Heart left ventricle (tissue), 16 donors: Measurements from ENCODE around the gene VPS13A. TPM values are rescaled to one million over a fixed set of nuclear protein-coding genes. Genes with fewer than 3 reads are reported as not detected.

Source experiments
- ATAC-seq, 4 donors: fragments of 200-7000 bp; cut with Tn5 transposase; one replicate each; pipeline ENCODE4 v1.9.1; 2020 to 2022; ENCODE audit warnings: moderate library complexity in 4 of 4, mild to moderate bottlenecking in 3 of 4, moderate number of reproducible peaks in 1 of 4
- DNase-seq, 5 donors: peaks; one replicate each; pipeline ENCODE4 v3.0.0-alpha.2; 2020
- H3K27ac ChIP-seq, 12 donors: fragments of 200-600 bp; sonication (generic) in 4 of 12; one replicate each; pipeline versions ENCODE4 v1.5.0 to v1.8.0; 2016 to 2022; ENCODE audit warnings: mild to moderate bottlenecking in 2 of 12
- H3K27me3 ChIP-seq, 9 donors: fragments of 200-600 bp; sonication (generic) in 2 of 9; one replicate each; pipeline versions ENCODE4 v1.5.1 to v1.8.0; 2016 to 2022; ENCODE audit warnings: mild to moderate bottlenecking in 3 of 9
- H3K36me3 ChIP-seq, 9 donors: fragments of 200-600 bp; sonication (generic) in 2 of 9; one replicate each; pipeline versions ENCODE4 v1.5.0 to v1.8.0; 2018 to 2022; ENCODE audit warnings: mild to moderate bottlenecking in 2 of 9
- H3K4me1 ChIP-seq, 12 donors: fragments of 200-600 bp; sonication (generic) in 4 of 12; one replicate each; pipeline versions ENCODE4 v1.5.0 to v1.8.0; 2016 to 2022; ENCODE audit warnings: mild to moderate bottlenecking in 3 of 12
- H3K4me3 ChIP-seq, 12 donors: fragments of 200-600 bp; sonication (generic) in 4 of 12; one replicate each; pipeline versions ENCODE4 v1.5.0 to v1.8.0; 2017 to 2022; ENCODE audit warnings: mild to moderate bottlenecking in 9 of 12, moderate library complexity in 4 of 12
- H3K9me3 ChIP-seq, 12 donors: fragments of 200-600 bp; sonication (generic) in 4 of 12; one replicate each; pipeline versions ENCODE4 v1.5.0 to v1.8.0; 2016 to 2022; ENCODE audit warnings: mild to moderate bottlenecking in 1 of 12
- POLR2A ChIP-seq, 2 donors: fragments of 450-650 bp; IDR thresholded peaks; one replicate each; pipeline ENCODE4 v1.6.1; 2017; ENCODE audit warnings: antibody characterized with exemption in 2 of 2, mild to moderate bottlenecking in 2 of 2, moderate library complexity in 2 of 2
- WGBS, 4 donors: extraction: QIAGEN DNeasy Blood & Tissue Kit in 2 of 4; methylation state at CpG; one replicate each; pipeline versions ENCODE4 v1.1.5 to v1.1.7; 2013 to 2018; 5-methylcytosine and 5-hydroxymethylcytosine counted together
- intact Hi-C, 10 donors: fragments of 100-400 bp; cut with DNase I; formaldehyde crosslinking; loops; one replicate each; pipeline versions ENCODE4 v1.11.1 to v1.14.2; 2022
- polyA plus RNA-seq, 2 donors: library from polyadenylated mRNA; stranded (reverse); fragments of 200-250 nt; gene quantifications; one replicate each; pipeline ENCODE4 v1.2.3, GENCODE V29; 2013
- total RNA-seq, 9 donors: library from RNA; depleted of rRNA in 2 of 9; stranded (reverse); fragments of >200 nt in 2 of 9; fragmentation: NEBNext Ultra II Directional in 3 of 9; extraction: Animal tissue kit (Norgen Biotek cat#: 25700) in 3 of 9; gene quantifications; one replicate each; pipeline versions ENCODE4 v1.1.0 to v1.2.4, GENCODE V29; 2016 to 2023
- TF ChIP-seq, protein P1 (sequence below), 12 donors: fragments of 200-600 bp; sonication (generic) in 4 of 12; IDR thresholded peaks; one replicate each; pipeline versions ENCODE4 v1.5.0 to v1.8.0; 2018 to 2022; ENCODE audit warnings: antibody characterized with exemption in 12 of 12, mild to moderate bottlenecking in 5 of 12
- donor health status: ischemic (EF 13 %, LVEDD 7.1; RV severe dilation, severe dysfunction).
- donor health status: healthy with polysubstance abuse.
- donor health status: DM: no; HTN: yes; CAD: no.
- donor health status: DM: no; HTN: no; CAD: no.
- donor health status: ischemic (EF 25% LVEDD 6.9; RV normal size, moderate dysfunction).
- donor health status: ischemic (EF 25% LVEDD 5.7; RV mildly dilated, moderate dysfunction).
- donor health status: healthy.
- donor health status: DM: yes; HTN: yes; CAD: no.
- donor health status: ischemic (EF 35%, LVEDD 5.7; RV mildly dilated, moderate dysfunction).
- donor health status: nonischemic (EF 11% LVEDD 7.7; RV severe dilation, severe dysfunction).
- donor health status: DM: yes; HTN: yes; CAD: no.
- donor health status: PGD.
- donor health status: ischemic (EF 29% LVEDD 5.4; RV normal size, mild dysfunction).
- donor health status: nonischemic (EF 23%, LVEDD 6.1; RV moderate dilation, normal function).

VPS13A gene
- total and polyA plus RNA-seq, 11 donors = 8.6 to 42.2 (median 29.8) TPM

DNA sequence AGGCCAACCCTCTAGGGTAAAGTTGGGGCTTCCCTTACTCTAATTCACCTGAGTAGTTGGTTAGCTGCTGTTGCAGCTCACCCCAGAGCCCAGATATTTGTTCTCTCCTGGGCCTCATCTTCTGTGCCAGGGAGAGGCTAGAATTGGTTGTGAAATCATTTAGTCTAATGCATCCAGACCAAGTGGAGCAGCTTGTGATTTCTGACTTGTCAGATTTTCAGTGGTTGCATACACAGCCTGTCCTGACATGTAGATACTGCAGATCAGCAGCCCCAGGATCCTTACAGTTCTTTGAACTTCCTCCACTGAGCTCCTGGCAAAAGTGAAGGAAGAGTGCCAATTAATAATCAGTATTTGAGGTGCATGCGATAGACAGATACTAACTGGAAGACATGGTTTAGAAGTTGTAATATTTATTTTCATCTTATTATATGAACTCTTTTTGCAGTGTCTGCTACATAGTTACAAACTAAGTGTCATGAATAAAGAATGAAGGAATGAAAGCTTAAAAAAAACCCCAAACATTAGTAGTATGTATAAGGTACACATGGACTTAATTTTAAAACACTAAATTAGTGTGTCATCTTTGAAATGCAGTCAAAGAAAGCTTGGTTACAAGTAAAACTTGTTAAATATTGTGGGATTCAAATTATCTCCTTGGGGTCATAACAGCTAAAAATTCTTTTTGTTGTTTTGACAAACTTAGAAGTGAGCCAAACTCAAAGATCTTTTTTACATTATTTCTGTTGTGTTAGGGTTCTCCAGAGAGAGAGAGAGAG is 128.5 kb downstream of the VPS13A start:
- H3K27me3 ChIP-seq = no peaks in the 10 kb centered on the region
- WGBS, 4 donors = 94 to 98% (median 95%) methylated on average over 1 of the region's 1 CpG

DNA sequence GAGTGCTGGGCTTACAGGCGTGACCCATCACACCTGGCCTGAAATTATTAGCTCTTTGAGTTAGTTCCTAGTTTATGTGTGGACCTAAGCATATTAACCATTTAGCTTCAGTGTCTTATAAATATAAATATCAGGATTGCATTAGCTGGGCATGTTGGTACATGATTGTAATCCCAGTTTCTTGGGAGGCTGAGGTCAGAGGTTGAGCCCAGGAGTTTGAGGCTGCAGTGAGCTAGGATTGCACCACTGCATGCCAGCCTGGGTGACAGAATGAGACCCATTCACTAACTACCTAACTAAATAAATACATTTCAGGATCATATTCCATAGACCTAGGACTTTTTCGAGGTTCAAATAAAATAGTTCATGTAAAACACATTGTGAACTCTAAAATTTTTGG is 129.8 kb downstream of the VPS13A start:
- Histone ChIP-seq H3K27me3 (no peaks in the 10 kb centered on the region), H3K36me3 (peaks cover 0 to 38% (median 4%) of the 10 kb centered on the region in 9 donors), H3K4me1 (no peaks in the 10 kb centered on the region), H3K27ac (no peak overlapping the region), H3K9me3 (no peaks in the 10 kb centered on the region), H3K4me3 (no peak overlapping the region)
- ATAC-seq (no peak), DNase-seq (no peak)
- 95 to 99% (median 97%) methylated on average over 2 of the region's 2 CpGs for WGBS, 4 donors
- intact Hi-C loops = no loop called here
- no peak for TF ChIP-seq POLR2A (IDR thresholded peaks at IDR 0.05)
- TF ChIP-seq, protein P1, sequence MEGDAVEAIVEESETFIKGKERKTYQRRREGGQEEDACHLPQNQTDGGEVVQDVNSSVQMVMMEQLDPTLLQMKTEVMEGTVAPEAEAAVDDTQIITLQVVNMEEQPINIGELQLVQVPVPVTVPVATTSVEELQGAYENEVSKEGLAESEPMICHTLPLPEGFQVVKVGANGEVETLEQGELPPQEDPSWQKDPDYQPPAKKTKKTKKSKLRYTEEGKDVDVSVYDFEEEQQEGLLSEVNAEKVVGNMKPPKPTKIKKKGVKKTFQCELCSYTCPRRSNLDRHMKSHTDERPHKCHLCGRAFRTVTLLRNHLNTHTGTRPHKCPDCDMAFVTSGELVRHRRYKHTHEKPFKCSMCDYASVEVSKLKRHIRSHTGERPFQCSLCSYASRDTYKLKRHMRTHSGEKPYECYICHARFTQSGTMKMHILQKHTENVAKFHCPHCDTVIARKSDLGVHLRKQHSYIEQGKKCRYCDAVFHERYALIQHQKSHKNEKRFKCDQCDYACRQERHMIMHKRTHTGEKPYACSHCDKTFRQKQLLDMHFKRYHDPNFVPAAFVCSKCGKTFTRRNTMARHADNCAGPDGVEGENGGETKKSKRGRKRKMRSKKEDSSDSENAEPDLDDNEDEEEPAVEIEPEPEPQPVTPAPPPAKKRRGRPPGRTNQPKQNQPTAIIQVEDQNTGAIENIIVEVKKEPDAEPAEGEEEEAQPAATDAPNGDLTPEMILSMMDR (IDR thresholded peaks at IDR 0.05) = no peak

More for the DNA sequence above, 128.5 kb downstream of the VPS13A start:
- Histone ChIP-seq H3K9me3 (no peaks in the 10 kb centered on the region), H3K27ac (no peak overlapping the region), H3K36me3 (peaks cover 0 to 30% (median 3%) of the 10 kb centered on the region in 9 donors), H3K4me1 (no peaks in the 10 kb centered on the region), H3K4me3 (no peak overlapping the region)
- ATAC-seq = no peak
- intact Hi-C loops = no loop called here
- DNase-seq = no peak
- TF ChIP-seq, protein P1 (IDR thresholded peaks at IDR 0.05) = no peak
- no peak for TF ChIP-seq POLR2A (IDR thresholded peaks at IDR 0.05)

DNA sequence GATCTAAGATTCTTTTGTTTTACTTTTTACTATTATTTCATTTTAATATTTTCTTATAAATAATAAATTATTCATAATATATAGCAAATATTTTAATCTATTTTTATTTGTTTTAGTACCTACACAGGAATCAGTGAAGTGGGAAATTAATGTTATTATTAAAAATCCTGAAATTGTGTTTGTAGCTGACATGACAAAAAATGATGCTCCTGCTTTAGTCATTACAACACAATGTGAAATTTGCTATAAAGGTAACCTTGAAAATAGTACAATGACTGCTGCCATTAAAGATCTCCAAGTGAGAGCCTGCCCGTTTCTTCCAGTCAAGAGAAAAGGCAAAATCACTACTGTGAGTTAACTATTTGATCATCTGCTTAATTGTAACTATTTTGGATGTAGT is 138.7 kb downstream of the VPS13A start:
- no peak overlapping the region for H3K27ac ChIP-seq
- no peak for ATAC-seq
- peaks cover 0 to 87% (median 11%) of the 10 kb centered on the region in 9 donors for H3K36me3 ChIP-seq
- TF ChIP-seq, protein P1 (IDR thresholded peaks at IDR 0.05) = no peak
- no peak for TF ChIP-seq POLR2A (IDR thresholded peaks at IDR 0.05)
- H3K27me3 ChIP-seq = no peaks in the 10 kb centered on the region
- 71 to 93% (median 82%) methylated on average over 1 of the region's 1 CpG for WGBS, 4 donors
- DNase-seq = no peak
- no peak overlapping the region for H3K4me3 ChIP-seq
- intact Hi-C loops = no loop called here
- H3K4me1 ChIP-seq = no peaks in the 10 kb centered on the region
- no peaks in the 10 kb centered on the region for H3K9me3 ChIP-seq

DNA sequence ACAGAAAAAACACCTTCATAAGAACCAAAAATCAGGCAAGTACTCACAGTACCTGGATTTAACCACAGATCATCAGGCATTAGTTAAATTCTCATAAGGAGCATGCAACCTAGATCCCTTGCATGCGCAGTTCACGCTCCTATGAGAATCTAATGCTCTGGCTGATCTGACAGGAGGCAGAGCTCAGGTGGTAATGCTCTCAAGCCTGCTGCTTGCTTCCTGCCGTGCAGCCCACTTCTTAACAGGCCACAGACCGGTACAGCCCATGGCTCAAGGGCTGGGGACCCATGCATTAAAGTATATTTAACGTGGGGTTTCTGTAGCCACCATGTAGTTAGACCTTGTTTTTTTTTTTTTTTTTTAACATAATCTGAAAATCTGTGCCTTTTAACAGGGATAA is 147.7 kb downstream of the VPS13A start:
- intact Hi-C loops = no loop called here
- peaks cover 0 to 58% (median 16%) of the 10 kb centered on the region in 9 donors for H3K36me3 ChIP-seq
- no peak overlapping the region for H3K27ac ChIP-seq
- no peaks in the 10 kb centered on the region for H3K27me3 ChIP-seq
- no peak for TF ChIP-seq POLR2A (IDR thresholded peaks at IDR 0.05)
- TF ChIP-seq, protein P1 (IDR thresholded peaks at IDR 0.05) = no peak
- peaks cover 0 to 5% (median 0%) of the 10 kb centered on the region in 12 donors for H3K9me3 ChIP-seq
- DNase-seq (no peak), ATAC-seq (no peak)
- H3K4me3 ChIP-seq = no peak overlapping the region
- WGBS, 4 donors = 92 to 97% (median 95%) methylated on average over 5 of the region's 5 CpGs
- H3K4me1 ChIP-seq = no peaks in the 10 kb centered on the region
